Neuron (in vitro differentiated cells): Measurements from ENCODE around the gene LRATD1.
A peak's percentile ranks its signal among the peaks of the same experiment; 100 is the strongest.
"Not testable (repeated sequence)": the region's sequence is repeated elsewhere in the genome, so short reads cannot be mapped to it uniquely, and the experiment has no call there.

ENCODE experiments used
- H2AFZ ChIP-seq: one replicate; pipeline ENCODE4 v1.6.1; 2013; ENCODE audit warnings: low read depth, mild to moderate bottlenecking, inconsistent platforms, low read length, moderate library complexity
- H3K27me3 ChIP-seq: one replicate; pipeline ENCODE4 v1.6.1; 2013; ENCODE audit warnings: low read length; ENCODE audit not compliant: insufficient read depth
- H3K36me3 ChIP-seq: one replicate; pipeline ENCODE4 v1.6.1; 2013; ENCODE audit warnings: low read length; ENCODE audit not compliant: insufficient read depth
- H3K4me1 ChIP-seq: one replicate; pipeline ENCODE4 v1.6.1; 2013; ENCODE audit warnings: low read length; ENCODE audit not compliant: insufficient read depth
- H3K4me3 ChIP-seq: 2 replicates; pipeline ENCODE4 v1.5.1; 2013; ENCODE audit warnings: mild to moderate bottlenecking, low read length, moderate library complexity
- H3K9me3 ChIP-seq: one replicate; pipeline ENCODE4 v1.6.1; 2013; ENCODE audit warnings: low read length

The LRATD1 gene

GRCh38 chr2:14619441-14619840 is 13.1 kb upstream of the LRATD1 start:
- no peaks in the 10 kb centered on the region for H3K36me3 ChIP-seq
- H2AFZ ChIP-seq = no peak overlapping the region

GRCh38 chr2:14621114-14621513 is 11.4 kb upstream of the LRATD1 start:
- H3K4me1 ChIP-seq = no peaks in the 10 kb centered on the region
- no peaks in the 10 kb centered on the region for H3K9me3 ChIP-seq
- H2AFZ ChIP-seq = no peak overlapping the region
- H3K36me3 ChIP-seq = no peaks in the 10 kb centered on the region
- peaks cover under 1% of the 10 kb centered on the region for H3K27me3 ChIP-seq
- no peak overlapping the region for H3K4me3 ChIP-seq

More at GRCh38 chr2:14619441-14619840, 13.1 kb upstream of the LRATD1 start:
- H3K27me3 ChIP-seq = no peaks in the 10 kb centered on the region
- H3K4me1 ChIP-seq = no peaks in the 10 kb centered on the region
- no peak overlapping the region for H3K4me3 ChIP-seq
- H3K9me3 ChIP-seq = no peaks in the 10 kb centered on the region

- Histone ChIP-seq H3K4me3 (no peak overlapping the region), H3K4me1 (no peaks in the 10 kb centered on the region), H3K27me3 (peaks cover 6% of the 10 kb centered on the region), H3K36me3 (no peaks in the 10 kb centered on the region), H2AFZ (no peak overlapping the region), H3K9me3 (no peaks in the 10 kb centered on the region)
These were observed 10.5 kb upstream of the LRATD1 start for GRCh38 chr2:14621906-14622549.

GRCh38 chr2:14622550-14622939 is 10.0 kb upstream of the LRATD1 start:
- H3K4me1 ChIP-seq, H2AFZ ChIP-seq: not testable (repeated sequence)

GRCh38 chr2:14623237-14623636 is 9.3 kb upstream of the LRATD1 start:
- Histone ChIP-seq H3K4me1 (no peaks in the 10 kb centered on the region), H3K9me3 (no peaks in the 10 kb centered on the region), H2AFZ (no peak overlapping the region), H3K4me3 (no peak overlapping the region), H3K27me3 (peaks cover 9% of the 10 kb centered on the region), H3K36me3 (no peaks in the 10 kb centered on the region)

More at GRCh38 chr2:14622550-14622939, 10.0 kb upstream of the LRATD1 start:
- H3K27me3 ChIP-seq, H3K4me3 ChIP-seq, H3K36me3 ChIP-seq, H3K9me3 ChIP-seq: not testable (repeated sequence)

- H3K4me3 ChIP-seq = no peak overlapping the region
- no peaks in the 10 kb centered on the region for H3K9me3 ChIP-seq
- H3K4me1 ChIP-seq = no peaks in the 10 kb centered on the region
- peaks cover 36% of the 10 kb centered on the region for H3K27me3 ChIP-seq
- H3K36me3 ChIP-seq = no peaks in the 10 kb centered on the region
- H2AFZ ChIP-seq = no peak overlapping the region
These were observed 5.6 kb upstream of the LRATD1 start for GRCh38 chr2:14626873-14627272.

GRCh38 chr2:14628901-14629300 is 3.6 kb upstream of the LRATD1 start:
- Histone ChIP-seq H3K27me3 (peaks cover 54% of the 10 kb centered on the region), H3K4me1 (no peaks in the 10 kb centered on the region), H3K9me3 (no peaks in the 10 kb centered on the region), H3K36me3 (no peaks in the 10 kb centered on the region), H2AFZ (no peak overlapping the region), H3K4me3 (no peak overlapping the region)

GRCh38 chr2:14631406-14632040 is 994 bp upstream of the LRATD1 start:
- Histone ChIP-seq H3K4me1 (peaks cover 10% of the 10 kb centered on the region), H3K9me3 (no peaks in the 10 kb centered on the region), H3K4me3 (peak overlapping the region; percentile 42), H3K27me3 (peaks cover 75% of the 10 kb centered on the region), H3K36me3 (no peaks in the 10 kb centered on the region), H2AFZ (peak overlapping the region; percentile 24)

GRCh38 chr2:14633061-14633460 is 544 bp downstream of the LRATD1 start:
- Histone ChIP-seq H3K4me1 (peaks cover 10% of the 10 kb centered on the region), H2AFZ (peak overlapping the region; percentile 24), H3K9me3 (no peaks in the 10 kb centered on the region), H3K27me3 (peaks cover 77% of the 10 kb centered on the region), H3K36me3 (no peaks in the 10 kb centered on the region), H3K4me3 (peak overlapping the region; percentile 42)

GRCh38 chr2:14633461-14634181 is 1.1 kb downstream of the LRATD1 start:
- Histone ChIP-seq H3K36me3 (no peaks in the 10 kb centered on the region), H3K4me3 (no peak overlapping the region), H2AFZ (no peak overlapping the region), H3K4me1 (peaks cover 10% of the 10 kb centered on the region), H3K27me3 (peaks cover 75% of the 10 kb centered on the region), H3K9me3 (no peaks in the 10 kb centered on the region)

- H2AFZ ChIP-seq = no peak overlapping the region
- peaks cover 73% of the 10 kb centered on the region for H3K27me3 ChIP-seq
These were observed 1.6 kb downstream of the LRATD1 start for GRCh38 chr2:14634182-14634488.

GRCh38 chr2:14634489-14635390 is 2.2 kb downstream of the LRATD1 start:
- H3K9me3 ChIP-seq = no peaks in the 10 kb centered on the region
- H3K4me3 ChIP-seq = peak overlapping the region; percentile 35
- peaks cover 10% of the 10 kb centered on the region for H3K4me1 ChIP-seq
- H3K36me3 ChIP-seq = no peaks in the 10 kb centered on the region
- peaks cover 69% of the 10 kb centered on the region for H3K27me3 ChIP-seq
- H2AFZ ChIP-seq = peak overlapping the region; percentile 75

More at GRCh38 chr2:14634182-14634488, 1.6 kb downstream of the LRATD1 start:
- Histone ChIP-seq H3K36me3 (no peaks in the 10 kb centered on the region), H3K4me1 (peaks cover 10% of the 10 kb centered on the region), H3K9me3 (no peaks in the 10 kb centered on the region), H3K4me3 (peak overlapping the region; percentile 35)
